ENCODE data around the gene LONRF3. TPM values are rescaled to one million over a fixed set of nuclear protein-coding genes. Genes with fewer than 3 reads are reported as not detected.

LONRF3 gene
- total RNA-seq, 2 donors from 2014 or later, result 1.6 to 3.3 TPM

DNA sequence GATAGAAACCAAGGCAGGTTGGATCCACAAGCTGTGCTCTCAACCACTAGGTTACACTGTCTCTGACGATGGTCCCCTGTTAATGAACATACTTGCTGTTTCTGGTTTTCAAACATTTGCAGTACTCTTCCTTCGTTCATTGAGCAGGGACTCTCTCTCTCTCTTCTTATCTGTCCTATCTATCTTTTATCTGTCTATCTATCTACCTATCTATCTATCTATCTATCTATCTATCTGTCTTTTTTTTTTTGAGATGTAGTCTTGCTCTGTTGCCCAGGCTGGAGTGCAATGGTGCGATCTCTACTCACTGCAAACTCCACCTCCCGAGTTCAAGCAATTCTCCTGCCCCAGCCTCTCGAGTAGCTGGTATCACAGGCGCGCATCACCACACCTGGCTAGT is 89.0 kb downstream of the LONRF3 start:
- H3K9me3 Mint-ChIP-seq, result no peaks in the 10 kb centered on the region
- no peaks in the 10 kb centered on the region for H3K36me3 Mint-ChIP-seq (ENCODE audit: insufficient read depth in 2 of 2)
- no peaks in the 10 kb centered on the region for H3K4me1 Mint-ChIP-seq (ENCODE audit: low read depth)
- peaks cover 27% of the 10 kb centered on the region for H3K27me3 Mint-ChIP-seq (ENCODE audit: low read depth)
- no peak for DNase-seq
- no peak overlapping the region for H3K27ac Mint-ChIP-seq
- H3K4me3 Mint-ChIP-seq, result no peak overlapping the region
- no peak for ATAC-seq (replicated peaks in 1 of 2)

DNA sequence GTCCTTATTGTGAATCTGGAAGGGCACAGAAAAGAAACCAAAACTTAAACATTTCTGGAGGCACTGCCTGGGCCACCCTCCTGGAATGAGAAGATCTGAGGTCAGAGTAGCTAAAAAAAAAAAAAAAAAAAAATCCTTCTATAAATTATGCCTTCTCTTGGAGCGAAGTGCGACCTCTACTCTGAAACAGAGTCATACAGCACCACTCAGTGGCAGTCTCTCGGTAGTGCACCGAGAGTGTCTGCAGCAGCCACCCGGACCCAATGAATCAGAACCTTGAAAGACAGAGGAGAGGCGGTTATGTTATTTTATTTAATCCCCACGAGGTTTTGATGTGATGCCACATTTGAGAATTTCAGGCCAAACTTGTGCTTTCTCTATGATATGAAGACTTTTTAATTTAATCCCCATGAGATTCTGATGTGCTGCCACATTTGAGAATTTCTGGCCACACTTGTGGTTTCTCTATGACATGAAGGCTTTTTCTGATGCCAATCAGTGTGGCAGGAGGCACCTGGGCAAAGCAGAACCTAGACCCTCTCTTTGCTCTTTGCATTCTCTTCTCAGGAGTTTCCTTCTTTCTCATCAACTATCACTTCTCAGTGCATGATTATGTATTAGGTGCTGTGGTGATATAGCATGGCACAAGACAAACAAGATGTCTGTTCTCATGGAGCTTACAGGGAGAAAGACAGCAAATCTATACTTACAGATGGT is 92.8 kb downstream of the LONRF3 start:
- Mint-ChIP-seq H3K27me3 (ENCODE audit: low read depth) (peaks cover 14% of the 10 kb centered on the region), H3K9me3 (no peaks in the 10 kb centered on the region), H3K4me1 (ENCODE audit: low read depth) (no peaks in the 10 kb centered on the region), H3K27ac (no peak overlapping the region), H3K4me3 (no peak overlapping the region), H3K36me3 (ENCODE audit: insufficient read depth in 2 of 2) (no peaks in the 10 kb centered on the region)
- DNase-seq, result peak; percentile 51 to 52
- peak; percentile 77 to 78 for ATAC-seq (replicated peaks in 1 of 2)

Other genes with a start within 250 kb of the LONRF3 start
- gene IL13RA1, start 247.0 kb upstream of the LONRF3 start, total RNA-seq, result 1 to 10 TPM in 1 of 2 donors, under 1 TPM in 1; 0.36 to 1.1 TPM
- gene ZCCHC12, start 150.8 kb upstream of the LONRF3 start, total RNA-seq, result under 1 TPM in 1 of 2 donors, not detected in 1; 0.09 TPM
- gene CT47C1, start 98.4 kb downstream of the LONRF3 start, total RNA-seq, result not detected
- gene KIAA1210, start 153.2 kb downstream of the LONRF3 start, total RNA-seq, result not detected